ENCODE results near the gene SORL1-AS1.

The SORL1-AS1 gene

GRCh38 chr11:121461843-121462242 lies 9.1 kb upstream of the SORL1-AS1 start:
- ChIA-PET POLR2A (ENCODE audit: unreplicated experiment) (no interaction called here), CTCF (no interaction called here)
- H3K4me1 ChIP-seq (replicated peaks; ENCODE audit: insufficient read depth) = peaks cover 70% of the 10 kb centered on the region

DNA sequence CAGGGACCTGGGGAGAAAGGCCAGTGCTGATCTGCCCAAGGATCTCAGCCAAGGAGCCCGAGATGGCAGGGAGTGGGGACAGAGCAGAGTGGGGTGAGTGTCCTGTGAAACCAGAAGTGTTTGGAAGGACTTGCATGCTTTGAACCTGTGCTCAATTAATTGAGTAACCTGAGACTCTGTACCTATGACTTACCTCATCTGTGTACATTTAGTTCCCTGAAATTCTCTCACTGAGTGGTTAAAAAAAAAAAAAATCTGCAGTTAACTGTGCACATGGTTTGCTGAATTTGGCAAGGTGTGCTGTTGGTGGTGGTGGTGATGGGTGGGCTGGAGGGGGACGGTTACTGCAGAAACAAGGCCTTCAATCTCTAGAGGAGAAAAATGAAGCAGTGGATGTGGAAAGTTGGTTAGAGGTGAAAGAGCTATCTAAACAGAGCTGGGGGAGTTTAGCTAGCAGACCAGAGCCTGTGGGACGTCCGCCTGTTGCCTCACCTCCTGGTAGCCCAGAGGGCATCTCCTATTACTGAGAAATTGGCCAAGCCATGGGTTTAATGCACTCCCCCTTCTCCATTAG lies 8.3 kb upstream of the SORL1-AS1 start:
- Histone ChIP-seq H2AFZ (no peak overlapping the region), H4K20me1 (ENCODE audit: insufficient read depth) (no peaks in the 10 kb centered on the region), H3K79me2 (ENCODE audit: low read depth) (no peaks in the 10 kb centered on the region), H3K4me3 (no peak overlapping the region), H3F3A (ENCODE audit: insufficient read depth, low read depth) (peaks cover 50% of the 10 kb centered on the region), H3K9me3 (ENCODE audit: insufficient read depth, low read depth) (no peaks in the 10 kb centered on the region), H3K4me2 (peak overlapping the region; percentile 52), H3K27me3 (ENCODE audit: insufficient read depth, low read depth) (no peaks in the 10 kb centered on the region), H3K9me2 (ENCODE audit: insufficient read depth) (no peaks in the 10 kb centered on the region), H3K27ac (peak overlapping the region; percentile 78), H3K4me1 (replicated peaks; ENCODE audit: insufficient read depth) (peaks cover 69% of the 10 kb centered on the region), H3K36me3 (ENCODE audit: low read depth) (no peaks in the 10 kb centered on the region)
- ChIA-PET CTCF (no interaction called here), POLR2A (ENCODE audit: unreplicated experiment) (no interaction called here)
- DNase-seq = peak in 1 of 2 experiments; percentile 86
- intact Hi-C loops (cut with micrococcal nuclease; ENCODE audit: unreplicated experiment) = loop anchor here (10.0 kb wide), 2 partner anchors 74 to 916 kb away; no protein-coding TSS in a partner anchor
- BruUV-seq (replicated peaks) = no TSS peak
- TF ChIP-seq, protein P1, sequence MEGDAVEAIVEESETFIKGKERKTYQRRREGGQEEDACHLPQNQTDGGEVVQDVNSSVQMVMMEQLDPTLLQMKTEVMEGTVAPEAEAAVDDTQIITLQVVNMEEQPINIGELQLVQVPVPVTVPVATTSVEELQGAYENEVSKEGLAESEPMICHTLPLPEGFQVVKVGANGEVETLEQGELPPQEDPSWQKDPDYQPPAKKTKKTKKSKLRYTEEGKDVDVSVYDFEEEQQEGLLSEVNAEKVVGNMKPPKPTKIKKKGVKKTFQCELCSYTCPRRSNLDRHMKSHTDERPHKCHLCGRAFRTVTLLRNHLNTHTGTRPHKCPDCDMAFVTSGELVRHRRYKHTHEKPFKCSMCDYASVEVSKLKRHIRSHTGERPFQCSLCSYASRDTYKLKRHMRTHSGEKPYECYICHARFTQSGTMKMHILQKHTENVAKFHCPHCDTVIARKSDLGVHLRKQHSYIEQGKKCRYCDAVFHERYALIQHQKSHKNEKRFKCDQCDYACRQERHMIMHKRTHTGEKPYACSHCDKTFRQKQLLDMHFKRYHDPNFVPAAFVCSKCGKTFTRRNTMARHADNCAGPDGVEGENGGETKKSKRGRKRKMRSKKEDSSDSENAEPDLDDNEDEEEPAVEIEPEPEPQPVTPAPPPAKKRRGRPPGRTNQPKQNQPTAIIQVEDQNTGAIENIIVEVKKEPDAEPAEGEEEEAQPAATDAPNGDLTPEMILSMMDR (conservative IDR thresholded peaks at IDR 0.05) = no peak
- TF ChIP-seq EZH2 (IDR thresholded peaks at IDR 0.05; ENCODE audit: low read depth) = no peak

More at GRCh38 chr11:121461843-121462242, 9.1 kb upstream of the SORL1-AS1 start:
- intact Hi-C loops (cut with micrococcal nuclease; ENCODE audit: unreplicated experiment) = loop anchor here (10.0 kb wide), 2 partner anchors 73 to 917 kb away; no protein-coding TSS in a partner anchor
- Histone ChIP-seq H4K20me1 (ENCODE audit: insufficient read depth) (no peaks in the 10 kb centered on the region), H3K27me3 (ENCODE audit: insufficient read depth, low read depth) (no peaks in the 10 kb centered on the region), H3K79me2 (ENCODE audit: low read depth) (no peaks in the 10 kb centered on the region), H3K9me2 (ENCODE audit: insufficient read depth) (no peaks in the 10 kb centered on the region), H3K4me3 (no peak overlapping the region), H3K4me2 (peak overlapping the region; percentile 52), H3K9me3 (ENCODE audit: insufficient read depth, low read depth) (no peaks in the 10 kb centered on the region), H2AFZ (no peak overlapping the region), H3K36me3 (ENCODE audit: low read depth) (no peaks in the 10 kb centered on the region), H3F3A (ENCODE audit: insufficient read depth, low read depth) (peaks cover 55% of the 10 kb centered on the region), H3K27ac (peak overlapping the region; percentile 78)
- BruUV-seq (replicated peaks) = no TSS peak
- no peak for DNase-seq
- TF ChIP-seq, protein P1 (conservative IDR thresholded peaks at IDR 0.05) = no peak
- no peak for TF ChIP-seq EZH2 (IDR thresholded peaks at IDR 0.05; ENCODE audit: low read depth)

DNA sequence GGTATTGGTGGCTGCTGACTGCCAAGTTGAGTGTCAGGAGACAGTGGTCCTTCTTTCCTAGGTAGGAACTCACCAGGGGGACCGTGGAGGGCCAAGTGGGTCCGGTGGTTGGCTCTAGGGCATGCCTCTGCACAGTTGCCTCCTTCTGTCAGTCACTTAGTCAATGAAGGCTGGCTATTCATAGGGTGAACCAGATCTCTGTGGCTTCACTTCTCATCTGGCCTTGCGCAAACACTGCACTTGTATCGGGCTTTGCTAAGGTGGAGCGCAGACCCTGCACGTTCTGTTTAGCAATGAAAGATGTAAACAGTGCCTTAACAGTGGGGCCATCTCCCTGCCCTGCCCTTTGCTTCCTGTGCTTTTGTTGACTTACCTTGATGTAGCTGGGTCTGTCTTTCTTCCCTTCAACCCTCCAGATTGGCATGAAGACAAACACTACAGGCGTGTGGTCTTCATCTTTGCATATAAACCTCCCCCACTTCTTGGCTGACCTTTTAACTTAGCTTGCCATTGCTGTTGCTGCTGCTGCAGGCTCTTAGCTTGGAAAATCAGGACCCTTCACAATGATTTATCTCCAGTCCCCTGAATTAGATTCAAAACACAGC lies 6.7 kb upstream of the SORL1-AS1 start:
- Histone ChIP-seq H2AFZ (no peak overlapping the region), H3F3A (ENCODE audit: insufficient read depth, low read depth) (peaks cover 35% of the 10 kb centered on the region), H4K20me1 (ENCODE audit: insufficient read depth) (no peaks in the 10 kb centered on the region), H3K79me2 (ENCODE audit: low read depth) (no peaks in the 10 kb centered on the region), H3K4me3 (no peak overlapping the region), H3K27ac (peak overlapping the region; percentile 78; the same call in 1 of the 2 replicates), H3K4me2 (no peak overlapping the region), H3K4me1 (replicated peaks; ENCODE audit: insufficient read depth) (peaks cover 56% of the 10 kb centered on the region), H3K9me3 (ENCODE audit: insufficient read depth, low read depth) (no peaks in the 10 kb centered on the region), H3K9me2 (ENCODE audit: insufficient read depth) (no peaks in the 10 kb centered on the region), H3K36me3 (ENCODE audit: low read depth) (no peaks in the 10 kb centered on the region), H3K27me3 (ENCODE audit: insufficient read depth, low read depth) (no peaks in the 10 kb centered on the region)
- no peak for DNase-seq
- intact Hi-C loops (cut with micrococcal nuclease; ENCODE audit: unreplicated experiment) = loop anchor here (10.0 kb wide), 3 partner anchors 75 to 915 kb away; no protein-coding TSS in a partner anchor
- POLR2A ChIA-PET (ENCODE audit: unreplicated experiment) = no interaction called here
- no TSS peak for BruUV-seq (replicated peaks)
- TF ChIP-seq, protein P1 (conservative IDR thresholded peaks at IDR 0.05) = no peak
- TF ChIP-seq EZH2 (IDR thresholded peaks at IDR 0.05; ENCODE audit: low read depth) = no peak
- CTCF ChIA-PET = no interaction called here
